GM12892 (cell line): Measurements from ENCODE around the gene TUBGCP2.

Experiments
- POLR2A ChIP-seq: IDR thresholded peaks from 2 replicates; pipeline ENCODE4 v1.6.1; 2011; ENCODE audit warnings: low read depth, low read length, control low read depth
- POLR2AphosphoS5 ChIP-seq: IDR thresholded peaks from 2 replicates; pipeline ENCODE4 v1.6.1; 2011; ENCODE audit warnings: low read depth, low read length, control low read depth

- TF ChIP-seq POLR2AphosphoS5 (no peak), POLR2A (no peak)
Observed at GRCh38 chr10:133351408-133352318, 43.0 kb upstream of the TUBGCP2 start.
